GM19438 (cell line): ENCODE results near the gene UGT1A5.
"Not testable (repeated sequence)": the region's sequence is repeated elsewhere in the genome, so short reads cannot be mapped to it uniquely, and the experiment has no call there.

ENCODE experiments used
- ATAC-seq: cut with Tn5 transposase; IDR thresholded peaks from one replicate; pipeline ENCODE4 v1.9.1; 2021; ENCODE audit warnings: low read depth; ENCODE audit not compliant: unreplicated experiment

UGT1A5 gene

DNA sequence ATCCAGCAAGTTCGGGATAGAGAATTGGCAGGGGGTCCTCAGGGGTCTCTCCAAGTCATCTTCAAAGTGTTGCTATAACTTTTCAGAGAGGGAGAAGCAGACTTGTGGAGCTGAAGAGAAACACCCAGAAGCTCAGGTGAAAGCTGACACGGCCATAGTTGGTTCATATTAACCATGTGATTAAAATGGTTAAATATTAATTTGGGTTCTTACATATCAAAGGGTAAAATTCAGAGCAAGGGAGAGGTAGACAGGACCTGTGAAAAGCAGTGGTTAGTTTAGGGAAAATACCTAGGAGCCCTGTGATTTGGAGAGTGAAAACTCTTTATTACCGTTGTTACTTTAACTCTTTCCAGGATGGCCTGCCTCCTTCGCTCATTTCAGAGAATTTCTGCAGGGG, 20.1 kb upstream of the UGT1A5 start, which contains the start of gene UGT1A6:
UGT1A6 (plus strand) TSS at position 243 of the 400 bp plus-strand sequence; CDS start at position 358, 115 bp downstream.
- no peak for ATAC-seq

- no peak for ATAC-seq
These were observed 18.7 kb upstream of the UGT1A5 start for GRCh38 chr2:233693963-233694362.

DNA sequence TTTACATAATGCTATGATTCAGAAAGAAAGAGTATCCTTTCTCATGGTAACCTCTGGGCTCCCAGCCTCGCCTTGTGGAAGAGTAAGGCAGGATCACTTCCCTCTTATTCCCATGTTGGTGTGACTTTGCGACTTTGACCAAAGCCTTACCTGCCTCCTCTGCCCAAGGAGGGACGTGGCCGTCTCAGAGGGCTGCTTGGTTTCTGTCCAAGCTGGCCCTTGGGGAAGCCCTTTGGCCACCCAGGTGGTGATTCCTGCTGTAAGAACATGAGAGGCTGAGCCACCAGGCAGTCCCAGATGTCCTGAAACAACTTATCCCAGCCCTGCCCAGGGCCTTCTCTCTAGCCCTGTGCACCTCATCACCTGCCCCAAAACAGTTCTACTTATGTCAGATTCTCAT, 14.0 kb upstream of the UGT1A5 start:
- ATAC-seq: no peak

- no peak for ATAC-seq
These were observed 13.2 kb upstream of the UGT1A5 start for GRCh38 chr2:233699424-233700027.

DNA sequence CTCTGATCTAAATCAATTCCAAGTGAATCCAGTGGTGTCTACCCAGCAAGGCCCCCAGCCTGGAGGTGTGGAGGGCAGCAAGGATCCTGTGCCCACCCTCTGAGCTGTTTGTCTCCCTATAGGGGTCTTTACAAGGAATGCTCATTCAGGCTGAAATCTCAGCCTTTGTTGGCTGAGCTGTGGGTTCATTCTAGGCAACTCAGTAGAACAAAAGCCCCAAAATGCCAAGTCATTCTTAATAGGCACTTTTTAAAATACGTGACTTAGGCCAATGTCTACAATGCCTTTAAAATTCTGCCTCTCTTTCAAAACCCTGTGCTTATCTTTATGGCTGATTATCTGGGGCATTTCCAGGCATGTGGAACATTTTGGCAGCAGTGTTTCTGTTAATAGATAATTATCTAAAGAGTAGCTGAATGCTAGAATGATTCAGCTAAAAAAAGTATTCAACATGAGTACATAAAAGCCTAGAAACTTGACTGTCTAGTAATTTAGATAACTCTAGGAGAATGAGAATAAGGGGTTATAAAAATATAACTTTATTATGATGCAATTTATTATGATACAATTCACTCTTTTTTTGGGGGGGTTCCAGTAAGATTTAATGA, 12.6 kb upstream of the UGT1A5 start:
- no peak for ATAC-seq

- not testable (repeated sequence) for ATAC-seq
These were observed 11.9 kb upstream of the UGT1A5 start for GRCh38 chr2:233700842-233701241.

GRCh38 chr2:233702238-233702637, 10.5 kb upstream of the UGT1A5 start:
- no peak for ATAC-seq

GRCh38 chr2:233705911-233706506, 6.7 kb upstream of the UGT1A5 start:
- ATAC-seq: no peak

GRCh38 chr2:233706720-233707119, 6.0 kb upstream of the UGT1A5 start:
- no peak for ATAC-seq

GRCh38 chr2:233707940-233708644, 4.6 kb upstream of the UGT1A5 start:
- no peak for ATAC-seq

DNA sequence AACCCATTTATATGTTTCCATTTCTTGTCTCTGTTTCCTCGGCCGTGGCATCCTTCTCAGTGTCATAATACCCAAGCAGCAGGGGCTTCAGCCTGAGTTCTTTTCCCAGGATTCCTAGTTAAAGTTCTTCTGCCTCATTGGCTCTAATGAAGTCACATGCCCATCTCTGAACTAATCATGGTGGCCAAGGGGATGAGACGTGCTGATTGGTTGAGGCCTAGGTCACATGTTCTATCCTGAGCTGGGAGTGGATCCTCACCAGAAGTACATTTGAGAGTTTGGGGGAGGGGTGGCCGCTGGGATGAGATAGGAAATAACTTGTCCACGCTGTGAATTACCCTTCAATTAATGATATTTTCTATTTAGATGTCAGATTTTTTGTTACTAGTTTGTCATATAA, 3.8 kb upstream of the UGT1A5 start:
- no peak for ATAC-seq

DNA sequence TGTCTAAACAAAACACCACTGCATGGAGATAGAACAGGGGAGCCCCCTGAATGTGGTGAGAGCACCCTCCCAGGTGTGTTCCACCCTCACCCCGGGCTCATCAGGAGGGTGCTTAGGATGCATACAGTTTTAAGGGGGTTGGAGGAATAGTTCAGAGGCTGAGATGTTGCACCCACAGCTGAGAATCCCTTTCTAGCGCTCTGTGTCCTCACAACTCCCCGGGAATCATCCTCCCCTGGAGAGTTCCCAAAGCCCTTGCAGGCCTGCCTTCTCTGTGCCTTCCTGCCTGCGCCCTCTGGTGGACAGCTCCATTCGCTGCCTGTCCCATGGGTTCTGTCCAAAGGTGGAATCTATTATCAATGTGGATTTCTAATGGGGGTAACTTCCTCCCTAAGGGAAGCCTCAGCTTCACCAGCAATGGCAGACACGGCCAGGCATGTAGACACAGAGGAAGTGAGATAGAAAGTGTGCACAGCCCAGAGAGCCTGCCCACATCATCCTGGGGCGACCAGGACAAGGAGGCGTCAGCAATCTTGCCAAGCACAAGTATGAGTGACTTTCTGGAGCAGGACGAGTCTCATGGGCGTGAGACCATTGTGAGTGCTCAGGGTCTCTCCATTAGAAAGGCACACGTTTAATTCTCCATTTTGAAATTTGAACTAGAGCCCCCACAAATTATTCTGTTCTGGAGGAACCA, 1.2 kb upstream of the UGT1A5 start:
- ATAC-seq: no peak

DNA sequence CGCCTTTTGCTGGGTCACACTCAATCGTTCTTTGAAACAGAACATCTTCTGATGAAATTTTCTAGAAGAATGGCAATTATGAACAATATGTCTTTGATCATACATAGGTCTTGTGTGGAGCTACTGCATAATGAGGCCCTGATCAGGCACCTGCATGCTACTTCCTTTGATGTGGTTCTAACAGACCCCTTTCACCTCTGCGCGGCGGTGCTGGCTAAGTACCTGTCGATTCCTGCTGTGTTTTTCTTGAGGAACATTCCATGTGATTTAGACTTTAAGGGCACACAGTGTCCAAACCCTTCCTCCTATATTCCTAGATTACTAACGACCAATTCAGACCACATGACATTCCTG, 532 bp downstream of the UGT1A5 start:
- no peak for ATAC-seq

DNA sequence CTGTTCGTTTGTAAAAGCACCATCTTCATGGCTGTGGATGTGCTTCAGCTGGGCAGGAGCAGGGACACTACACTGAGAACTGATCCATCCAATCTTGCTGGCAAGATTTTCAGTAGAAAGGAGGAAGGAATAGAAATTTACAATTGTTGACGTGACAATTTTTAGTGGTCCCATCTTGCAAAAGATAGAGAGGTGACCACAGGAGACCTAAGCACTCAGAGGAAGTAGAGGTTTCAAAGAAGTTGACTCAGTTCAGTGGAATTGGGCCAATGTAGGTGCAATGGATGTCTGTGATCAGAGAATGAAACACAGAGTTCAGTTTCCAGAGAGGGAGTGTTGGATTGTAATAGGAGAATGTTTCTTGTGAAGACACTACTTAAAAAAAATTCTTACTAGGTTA, 1.4 kb downstream of the UGT1A5 start:
- no peak for ATAC-seq

DNA sequence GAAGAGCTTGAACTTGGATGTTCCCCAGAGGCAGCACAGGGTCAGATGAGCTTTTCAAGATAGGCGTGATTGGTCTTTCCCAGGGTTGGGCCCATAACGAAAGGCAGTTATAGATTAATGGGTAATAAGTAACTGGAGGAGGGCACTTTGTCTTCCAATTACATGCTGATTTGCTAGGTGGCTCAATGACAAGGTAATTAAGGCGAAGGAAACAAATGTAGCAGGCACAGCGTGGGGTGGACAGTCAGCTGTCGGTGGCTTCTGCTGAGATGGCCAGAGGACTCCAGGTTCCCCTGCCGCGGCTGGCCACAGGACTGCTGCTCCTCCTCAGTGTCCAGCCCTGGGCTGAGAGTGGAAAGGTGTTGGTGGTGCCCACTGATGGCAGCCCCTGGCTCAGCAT, 5.8 kb downstream of the UGT1A5 start, which contains the start of gene UGT1A4:
UGT1A4 (plus strand) TSS at position 185 of the 400 bp plus-strand sequence; CDS start at position 270, 85 bp downstream.
- ATAC-seq: no peak

DNA sequence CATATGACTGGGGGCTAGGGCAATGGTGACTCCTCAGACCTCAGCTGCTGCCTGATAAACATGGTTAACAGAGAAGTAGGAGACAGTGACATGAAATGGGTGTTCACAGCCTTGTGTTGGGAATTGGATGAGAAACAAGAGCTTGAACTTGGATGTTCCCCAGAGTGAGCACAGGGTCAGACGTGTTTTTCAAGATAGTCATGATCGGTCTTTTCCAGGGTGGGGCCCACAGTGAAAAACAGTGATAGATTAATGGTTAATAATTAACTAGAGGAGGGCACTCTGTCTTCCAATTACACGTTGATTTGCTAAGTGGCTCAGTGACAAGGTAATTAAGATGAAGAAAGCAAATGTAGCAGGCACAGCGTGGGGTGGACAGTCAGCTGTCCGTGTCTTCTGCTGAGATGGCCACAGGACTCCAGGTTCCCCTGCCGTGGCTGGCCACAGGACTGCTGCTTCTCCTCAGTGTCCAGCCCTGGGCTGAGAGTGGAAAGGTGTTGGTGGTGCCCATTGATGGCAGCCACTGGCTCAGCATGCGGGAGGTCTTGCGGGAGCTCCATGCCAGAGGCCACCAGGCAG, 16.1 kb downstream of the UGT1A5 start, which contains the start of gene UGT1A3:
UGT1A3 (plus strand) TSS at position 320 of the 579 bp plus-strand sequence; CDS start at position 405, 85 bp downstream.
- no peak for ATAC-seq

GRCh38 chr2:233736868-233737653, 24.4 kb downstream of the UGT1A5 start:
- ATAC-seq: not testable (repeated sequence)

GRCh38 chr2:233740870-233741269, 28.2 kb downstream of the UGT1A5 start:
- ATAC-seq: no peak

DNA sequence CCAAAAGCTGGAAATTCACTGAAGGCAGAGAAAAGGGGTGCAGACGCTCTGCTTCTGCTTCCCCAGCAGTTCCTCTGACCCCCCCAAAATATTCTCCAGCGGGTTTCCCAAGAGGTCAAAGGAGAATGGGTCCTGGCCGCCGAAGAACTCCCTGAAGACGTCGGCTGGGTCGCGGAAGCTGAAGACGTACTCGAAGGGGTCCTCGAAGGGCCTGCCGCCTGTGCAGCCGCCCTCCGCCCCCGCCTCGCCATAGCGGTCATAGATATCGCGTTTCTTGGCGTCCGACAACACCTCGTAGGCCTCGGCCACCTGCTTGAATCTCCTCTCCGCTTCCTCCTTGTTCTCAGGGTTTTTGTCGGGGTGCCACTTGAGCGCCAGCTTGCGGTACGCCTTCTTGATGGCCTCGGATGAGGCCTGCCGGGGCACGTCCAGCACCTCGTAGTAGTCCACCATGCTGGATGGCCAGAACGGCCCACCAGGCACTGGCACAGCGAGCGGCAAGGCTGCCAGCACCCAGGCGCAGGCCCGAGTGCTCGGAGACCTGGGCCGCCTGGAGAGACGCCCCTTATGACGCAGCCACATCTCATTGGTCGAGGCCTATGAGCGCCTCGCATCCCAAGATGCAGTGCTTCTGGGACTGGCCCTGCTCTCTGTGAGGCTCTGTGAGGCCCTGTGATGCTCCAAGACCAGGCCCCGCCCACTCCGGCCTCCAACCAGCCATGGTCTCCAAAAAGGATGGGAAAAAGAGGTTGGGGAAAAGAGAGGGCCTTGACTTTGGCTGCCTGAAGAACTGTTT, 31.0 kb downstream of the UGT1A5 start:
- ATAC-seq: no peak
